OCI-LY3 (cell line): ENCODE results near the gene BZW2.

Experiments used
- H2AFZ ChIP-seq: fragments of 200-600, 300-600 bp; shearing (Covaris generic); 2 replicates; pipeline ENCODE4 v1.6.0; 2014; ENCODE audit warnings: antibody characterized with exemption, low read depth, low read length
- H3K27ac ChIP-seq: fragments of 200-600, 300-600 bp; sonication (generic); 2 replicates; pipeline ENCODE4 v1.5.1; 2014; ENCODE audit warnings: mild to moderate bottlenecking, low read length, moderate library complexity, mixed read lengths
- H3K27me3 ChIP-seq: fragments of 200-600, 300-600 bp; sonication (generic); 2 replicates; pipeline ENCODE4 v1.6.1; 2014; ENCODE audit warnings: low read depth, low read length, mixed read lengths
- H3K36me3 ChIP-seq: fragments of 200-600, 300-600 bp; sonication (generic); replicated peaks from 2 replicates; pipeline ENCODE3; 2014; ENCODE audit warnings: low read depth, low read length, mixed read lengths
- H3K4me1 ChIP-seq: fragments of 300-600, 200-600 bp; sonication (generic); 2 replicates; pipeline ENCODE4 v1.6.1; 2014; ENCODE audit warnings: low read length, mixed read lengths
- H3K4me2 ChIP-seq: fragments of 200-600, 300-600 bp; sonication (generic); 2 replicates; pipeline ENCODE4 v1.6.1; 2014; ENCODE audit warnings: low read length, mixed read lengths
- H3K4me3 ChIP-seq: fragments of 300-600, 200-600 bp; sonication (generic); 2 replicates; pipeline ENCODE4 v1.5.1; 2014; ENCODE audit warnings: antibody characterized with exemption, mild to moderate bottlenecking, low read length, moderate library complexity
- H3K79me2 ChIP-seq: fragments of 300-600, 200-600 bp; shearing (Covaris generic); 2 replicates; pipeline ENCODE4 v1.6.1; 2014; ENCODE audit warnings: mild to moderate bottlenecking, low read length, mixed read lengths
- H3K9ac ChIP-seq: fragments of 300-600, 200-600 bp; shearing (Covaris generic); 2 replicates; pipeline ENCODE4 v1.6.0; 2014; ENCODE audit warnings: mild to moderate bottlenecking, low read length, moderate library complexity
- H3K9me3 ChIP-seq: fragments of 200-600, 300-600 bp; shearing (Covaris generic); 2 replicates; pipeline ENCODE4 v1.6.1; 2014; ENCODE audit warnings: low read length, mixed read lengths; ENCODE audit not compliant: insufficient read depth
- H4K20me1 ChIP-seq: fragments of 200-600, 300-600 bp; sonication (generic); 2 replicates; pipeline ENCODE4 v1.6.1; 2016; ENCODE audit warnings: low read length, mixed read lengths; ENCODE audit not compliant: insufficient read depth
- CTCF ChIP-seq: fragments of 200-600, 300-600 bp; sonication (generic); IDR thresholded peaks from 2 replicates; pipeline ENCODE4 v1.5.1; 2014; ENCODE audit warnings: antibody characterized with exemption, low read length, low read depth
- EZH2phosphoT487 ChIP-seq: fragments of 200-600 bp; shearing (Covaris generic); IDR thresholded peaks from 2 replicates; pipeline ENCODE4 v1.6.1; 2018; ENCODE audit warnings: antibody characterized with exemption, mixed run types, low read depth

The BZW2 gene

GRCh38 chr7:16710651-16711050 is 64.7 kb downstream of the BZW2 start:
- Histone ChIP-seq H3K4me2 (no peak overlapping the region), H3K79me2 (no peaks in the 10 kb centered on the region), H3K4me1 (peaks cover 23% of the 10 kb centered on the region), H4K20me1 (no peaks in the 10 kb centered on the region), H3K9me3 (no peaks in the 10 kb centered on the region), H3K36me3 (peaks cover 8% of the 10 kb centered on the region), H2AFZ (no peak overlapping the region), H3K27me3 (no peaks in the 10 kb centered on the region), H3K27ac (no peak overlapping the region), H3K4me3 (no peak overlapping the region), H3K9ac (no peak overlapping the region)
- TF ChIP-seq EZH2phosphoT487 (no peak), CTCF (no peak)

DNA sequence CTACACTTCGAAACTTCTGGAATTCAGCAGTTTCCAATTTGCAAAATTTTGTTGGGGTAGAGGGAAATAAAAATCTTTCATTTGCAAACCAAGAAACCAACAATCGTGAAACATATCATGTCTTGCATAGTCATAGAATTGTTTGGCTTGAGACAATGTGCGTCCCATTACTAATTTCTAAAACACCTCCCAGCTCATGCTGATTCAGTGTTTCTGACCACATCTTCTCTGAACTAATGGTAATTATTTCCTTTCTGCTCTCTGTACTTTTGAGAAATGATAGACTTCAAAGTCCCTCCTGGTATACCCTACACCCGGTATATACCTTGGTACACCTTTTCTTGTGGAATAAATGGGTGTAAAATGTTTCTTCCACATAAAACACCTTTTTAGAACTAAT is 65.7 kb downstream of the BZW2 start:
- H4K20me1 ChIP-seq: no peaks in the 10 kb centered on the region
- no peaks in the 10 kb centered on the region for H3K79me2 ChIP-seq
- H2AFZ ChIP-seq: no peak overlapping the region
- no peak overlapping the region for H3K9ac ChIP-seq
- H3K4me1 ChIP-seq: peaks cover 23% of the 10 kb centered on the region
- H3K4me2 ChIP-seq: peak overlapping the region; percentile 59
- TF ChIP-seq EZH2phosphoT487 (no peak), CTCF (no peak)
- H3K4me3 ChIP-seq: peak overlapping the region; percentile 29
- H3K9me3 ChIP-seq: no peaks in the 10 kb centered on the region
- no peaks in the 10 kb centered on the region for H3K27me3 ChIP-seq
- no peaks in the 10 kb centered on the region for H3K36me3 ChIP-seq
- peak overlapping the region; percentile 27; the same call in 1 of the 2 replicates for H3K27ac ChIP-seq

DNA sequence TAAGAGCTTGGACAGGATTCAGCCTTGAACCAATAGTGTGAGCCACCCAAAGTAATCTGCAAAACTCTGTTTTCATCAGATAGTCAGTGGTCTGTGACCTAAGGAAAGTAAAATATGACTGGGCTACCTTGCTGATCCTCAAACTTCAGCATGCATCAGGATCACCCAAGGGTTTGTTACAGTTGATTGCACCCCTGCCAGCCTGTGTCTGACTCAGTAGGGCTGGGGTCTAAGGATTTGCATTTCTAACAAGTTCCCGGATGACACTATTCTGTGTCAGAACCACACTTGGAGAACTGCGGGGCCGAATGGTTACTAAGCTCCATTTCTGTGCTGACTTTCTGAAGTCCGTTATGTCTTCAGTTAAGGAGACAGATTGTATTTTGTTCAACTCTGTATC is 66.9 kb downstream of the BZW2 start:
- no peaks in the 10 kb centered on the region for H3K79me2 ChIP-seq
- peak overlapping the region; percentile 59 for H3K4me2 ChIP-seq
- H4K20me1 ChIP-seq: no peaks in the 10 kb centered on the region
- no peak overlapping the region for H3K9ac ChIP-seq
- H3K36me3 ChIP-seq: no peaks in the 10 kb centered on the region
- TF ChIP-seq CTCF (no peak), EZH2phosphoT487 (no peak)
- no peak overlapping the region for H3K4me3 ChIP-seq
- no peak overlapping the region for H2AFZ ChIP-seq
- peaks cover 23% of the 10 kb centered on the region for H3K4me1 ChIP-seq
- H3K9me3 ChIP-seq: no peaks in the 10 kb centered on the region
- no peaks in the 10 kb centered on the region for H3K27me3 ChIP-seq
- H3K27ac ChIP-seq: peak overlapping the region; percentile 29

- Histone ChIP-seq H3K27ac (no peak overlapping the region), H3K9ac (no peak overlapping the region), H3K4me3 (no peak overlapping the region), H3K36me3 (no peaks in the 10 kb centered on the region), H4K20me1 (no peaks in the 10 kb centered on the region), H3K27me3 (no peaks in the 10 kb centered on the region), H2AFZ (no peak overlapping the region), H3K9me3 (no peaks in the 10 kb centered on the region), H3K4me2 (no peak overlapping the region), H3K4me1 (peaks cover 23% of the 10 kb centered on the region), H3K79me2 (no peaks in the 10 kb centered on the region)
- TF ChIP-seq CTCF: no peak
- no peak for TF ChIP-seq EZH2phosphoT487
These were observed 69.9 kb downstream of the BZW2 start for GRCh38 chr7:16715928-16716327.
